Neural crest cell (in vitro differentiated cells): ENCODE data around the gene HAUS2. TPM values are rescaled to one million over a fixed set of nuclear protein-coding genes. Genes with fewer than 3 reads are reported as not detected.
"Not testable (repeated sequence)": the region's sequence is repeated elsewhere in the genome, so short reads cannot be mapped to it uniquely, and the experiment has no call there.

ENCODE experiments used
- DNase-seq: peaks from one replicate; pipeline ENCODE4 v3.0.0; 2021; ENCODE audit warnings: low read depth, mixed read lengths, low spot score
- H3K27ac Mint-ChIP-seq: one replicate; pipeline ENCODE4 v1.8.0; 2021; ENCODE audit warnings: mild to moderate bottlenecking, mixed read lengths; ENCODE audit not compliant: unreplicated experiment
- H3K27me3 Mint-ChIP-seq: 2 replicates; pipeline ENCODE4 v1.8.0; 2021; ENCODE audit warnings: low read depth, mild to moderate bottlenecking, mixed read lengths
- H3K36me3 Mint-ChIP-seq: 2 replicates; pipeline ENCODE4 v1.8.0; 2021; ENCODE audit warnings: low read depth, mild to moderate bottlenecking, mixed read lengths
- H3K4me1 Mint-ChIP-seq: 2 replicates; pipeline ENCODE4 v1.8.0; 2021; ENCODE audit warnings: mixed read lengths
- H3K4me3 Mint-ChIP-seq: one replicate; pipeline ENCODE4 v1.8.0; 2021; ENCODE audit warnings: mild to moderate bottlenecking, mixed read lengths
- H3K9me3 Mint-ChIP-seq: 2 replicates; pipeline ENCODE4 v1.8.0; 2021; ENCODE audit warnings: mixed read lengths
- total RNA-seq: library from RNA; stranded (reverse); gene quantifications from 2 replicates; pipeline ENCODE4 v1.2.1, GENCODE V29; 2021
- TF ChIP-seq, protein P1 (sequence below): fragments of 200-600 bp; sonication (generic); conservative IDR thresholded peaks from 2 replicates; pipeline ENCODE4 v1.5.0; 2021; ENCODE audit warnings: antibody characterized with exemption, mild to moderate bottlenecking

The HAUS2 gene
- total RNA-seq, 1 donor from 2014 or later = 34.7 TPM

DNA sequence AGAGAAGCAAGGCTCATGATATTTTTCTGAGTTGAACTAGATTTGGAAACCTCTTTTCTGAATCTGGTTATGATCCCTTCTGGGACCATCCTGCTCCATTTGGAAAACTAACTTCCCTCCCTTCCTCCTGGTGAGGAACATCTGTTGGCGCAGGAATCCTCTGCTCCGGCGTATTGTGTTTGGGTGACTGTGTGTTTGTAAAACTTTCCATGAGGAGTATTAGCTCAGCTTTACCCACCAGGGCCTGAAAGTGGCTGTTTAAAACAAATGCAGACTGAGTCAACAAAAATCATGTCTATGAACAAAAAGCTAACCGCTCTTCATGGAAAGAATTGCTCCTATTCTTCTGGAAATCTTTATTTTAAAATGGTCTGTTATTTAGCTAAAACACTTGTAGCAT, 44.5 kb downstream of the HAUS2 start:
- H3K9me3 Mint-ChIP-seq = no peaks in the 10 kb centered on the region
- H3K4me1 Mint-ChIP-seq = peaks cover 4% of the 10 kb centered on the region
- no peak overlapping the region for H3K27ac Mint-ChIP-seq
- no peaks in the 10 kb centered on the region for H3K27me3 Mint-ChIP-seq
- no peak overlapping the region for H3K4me3 Mint-ChIP-seq
- peaks cover 8% of the 10 kb centered on the region for H3K36me3 Mint-ChIP-seq
- no peak for DNase-seq
- TF ChIP-seq, protein P1, sequence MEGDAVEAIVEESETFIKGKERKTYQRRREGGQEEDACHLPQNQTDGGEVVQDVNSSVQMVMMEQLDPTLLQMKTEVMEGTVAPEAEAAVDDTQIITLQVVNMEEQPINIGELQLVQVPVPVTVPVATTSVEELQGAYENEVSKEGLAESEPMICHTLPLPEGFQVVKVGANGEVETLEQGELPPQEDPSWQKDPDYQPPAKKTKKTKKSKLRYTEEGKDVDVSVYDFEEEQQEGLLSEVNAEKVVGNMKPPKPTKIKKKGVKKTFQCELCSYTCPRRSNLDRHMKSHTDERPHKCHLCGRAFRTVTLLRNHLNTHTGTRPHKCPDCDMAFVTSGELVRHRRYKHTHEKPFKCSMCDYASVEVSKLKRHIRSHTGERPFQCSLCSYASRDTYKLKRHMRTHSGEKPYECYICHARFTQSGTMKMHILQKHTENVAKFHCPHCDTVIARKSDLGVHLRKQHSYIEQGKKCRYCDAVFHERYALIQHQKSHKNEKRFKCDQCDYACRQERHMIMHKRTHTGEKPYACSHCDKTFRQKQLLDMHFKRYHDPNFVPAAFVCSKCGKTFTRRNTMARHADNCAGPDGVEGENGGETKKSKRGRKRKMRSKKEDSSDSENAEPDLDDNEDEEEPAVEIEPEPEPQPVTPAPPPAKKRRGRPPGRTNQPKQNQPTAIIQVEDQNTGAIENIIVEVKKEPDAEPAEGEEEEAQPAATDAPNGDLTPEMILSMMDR = no peak

DNA sequence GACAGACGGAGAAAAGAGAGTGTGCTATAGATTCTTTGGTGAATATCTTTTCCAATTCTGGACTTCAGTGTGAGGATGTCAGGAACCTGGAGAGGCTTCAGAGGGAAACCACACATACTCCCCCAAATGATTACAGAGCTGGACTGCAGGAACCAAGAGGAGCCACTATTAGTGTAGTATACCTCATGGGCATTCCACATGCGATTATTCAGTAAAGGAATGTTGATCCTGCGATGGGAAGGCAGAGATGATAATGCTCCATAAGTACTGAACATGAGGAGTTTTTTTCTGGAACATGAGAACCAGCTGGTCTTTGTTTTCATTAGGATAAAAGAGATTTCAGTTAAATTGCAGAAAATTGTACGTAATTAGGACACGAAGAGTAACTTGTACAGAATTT, 45.5 kb downstream of the HAUS2 start:
- H3K4me3 Mint-ChIP-seq = no peak overlapping the region
- no peaks in the 10 kb centered on the region for H3K27me3 Mint-ChIP-seq
- H3K27ac Mint-ChIP-seq = no peak overlapping the region

DNA sequence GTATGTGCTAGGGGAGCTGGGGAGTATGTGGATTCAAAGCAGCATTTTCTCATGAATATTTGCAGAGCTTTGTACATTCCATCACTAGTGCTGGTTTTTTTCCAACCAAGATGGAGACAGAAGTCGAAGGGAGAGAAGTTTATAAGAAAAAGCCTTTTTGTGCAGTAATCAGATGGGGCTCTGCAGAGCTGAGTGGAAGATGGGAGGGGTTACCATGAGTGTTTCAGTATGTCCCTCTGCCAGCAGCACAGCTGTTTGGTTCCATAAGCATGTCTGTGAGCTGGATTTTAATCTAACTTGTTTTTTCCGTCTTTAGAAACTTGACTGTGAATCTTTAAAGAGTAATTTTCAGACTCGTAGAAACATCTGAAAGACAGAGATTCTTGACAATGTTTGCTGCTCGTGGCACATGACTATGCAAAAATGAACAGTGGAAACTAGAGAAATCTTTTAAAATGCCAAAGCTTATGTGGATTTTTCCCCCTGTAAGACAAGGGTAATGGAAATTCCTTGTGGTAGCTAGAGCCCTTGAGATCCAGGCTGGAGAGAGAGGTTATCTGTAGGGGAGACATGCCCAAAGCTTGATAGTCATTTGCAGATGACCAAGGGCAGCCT, 47.1 kb downstream of the HAUS2 start:
- H3K27ac Mint-ChIP-seq = no peak overlapping the region
- TF ChIP-seq, protein P1 = no peak

More for the DNA sequence above, 45.5 kb downstream of the HAUS2 start:
- Mint-ChIP-seq H3K36me3 (peaks cover 6% of the 10 kb centered on the region), H3K9me3 (no peaks in the 10 kb centered on the region), H3K4me1 (peaks cover 4% of the 10 kb centered on the region)
- TF ChIP-seq, protein P1 = no peak
- DNase-seq = no peak

DNA sequence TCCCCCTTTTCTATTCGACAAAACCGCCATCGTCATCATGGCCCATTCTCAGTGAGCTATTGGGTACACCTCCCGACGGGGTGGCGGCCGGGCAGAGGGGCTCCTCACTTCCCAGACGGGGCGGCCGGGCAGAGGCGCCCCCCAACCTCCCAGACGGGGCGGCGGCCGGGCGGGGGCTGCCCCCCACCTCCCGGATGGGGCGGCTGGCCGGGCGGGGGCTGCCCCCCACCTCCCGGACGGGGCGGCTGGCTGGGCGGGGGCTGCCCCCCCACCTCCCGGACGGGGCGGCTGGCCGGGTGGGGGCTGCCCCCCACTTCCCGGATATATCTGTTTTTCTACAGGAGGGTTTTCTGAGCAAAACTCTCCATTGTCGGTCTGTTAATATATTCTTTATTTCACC, 52.7 kb downstream of the HAUS2 start:
- H3K9me3 Mint-ChIP-seq, H3K4me1 Mint-ChIP-seq, DNase-seq, H3K27ac Mint-ChIP-seq, H3K27me3 Mint-ChIP-seq, H3K4me3 Mint-ChIP-seq: not testable (repeated sequence)
- H3K36me3 Mint-ChIP-seq = peaks cover 24% of the 10 kb centered on the region

More for the DNA sequence above, 47.1 kb downstream of the HAUS2 start:
- H3K9me3 Mint-ChIP-seq = no peaks in the 10 kb centered on the region
- H3K4me3 Mint-ChIP-seq = no peak overlapping the region
- H3K4me1 Mint-ChIP-seq = peaks cover under 1% of the 10 kb centered on the region
- H3K27me3 Mint-ChIP-seq = no peaks in the 10 kb centered on the region
- DNase-seq = no peak
- peaks cover 16% of the 10 kb centered on the region for H3K36me3 Mint-ChIP-seq

DNA sequence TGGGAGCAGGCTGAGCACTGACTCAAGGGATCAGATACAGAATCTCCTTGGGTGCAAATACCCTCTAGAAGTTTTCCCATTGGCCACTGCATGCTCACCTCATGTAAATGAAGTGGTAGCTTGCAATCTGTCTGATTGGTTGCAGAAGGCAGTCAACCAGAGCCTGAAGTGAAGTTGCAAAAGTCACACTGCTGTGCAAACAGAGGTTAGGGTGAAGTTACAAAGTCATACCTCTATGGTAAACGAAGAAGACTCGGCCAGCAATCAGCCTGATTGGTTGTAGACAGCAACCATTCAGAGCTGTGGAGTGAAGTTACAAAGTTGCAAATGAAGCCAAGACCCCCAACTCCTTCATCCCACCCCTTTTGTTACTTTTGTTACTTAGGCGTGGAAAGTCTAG, 53.9 kb downstream of the HAUS2 start:
- Mint-ChIP-seq H3K27me3 (no peaks in the 10 kb centered on the region), H3K36me3 (peaks cover 24% of the 10 kb centered on the region), H3K9me3 (no peaks in the 10 kb centered on the region), H3K27ac (no peak overlapping the region), H3K4me3 (no peak overlapping the region), H3K4me1 (peaks cover 8% of the 10 kb centered on the region)
- no peak for DNase-seq
- TF ChIP-seq, protein P1 = no peak

DNA sequence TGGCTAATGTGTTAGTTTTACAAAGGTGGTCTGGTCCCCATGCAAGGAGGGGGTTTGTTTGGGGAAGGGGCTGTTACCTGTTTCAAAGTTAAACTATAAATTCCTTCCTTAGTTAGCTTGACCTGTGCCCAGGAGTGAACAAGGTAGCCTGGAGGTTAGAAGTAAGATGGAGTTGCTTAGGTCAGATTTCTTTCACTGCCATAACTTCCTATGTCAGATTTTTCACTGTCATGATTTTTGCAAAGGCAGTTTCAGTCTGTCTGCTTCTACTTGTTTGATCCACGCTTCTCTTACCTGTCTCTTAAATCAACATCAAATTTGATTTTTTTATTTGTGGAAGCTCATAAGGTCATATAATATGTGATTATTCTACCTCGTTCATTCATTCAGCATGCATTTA, 55.3 kb downstream of the HAUS2 start:
- no peaks in the 10 kb centered on the region for H3K9me3 Mint-ChIP-seq
- H3K4me3 Mint-ChIP-seq = no peak overlapping the region
- H3K36me3 Mint-ChIP-seq = peaks cover 24% of the 10 kb centered on the region
- H3K27ac Mint-ChIP-seq = no peak overlapping the region
- H3K27me3 Mint-ChIP-seq = no peaks in the 10 kb centered on the region
- peaks cover 18% of the 10 kb centered on the region for H3K4me1 Mint-ChIP-seq
- no peak for DNase-seq
- TF ChIP-seq, protein P1 = no peak
